PFSK-1 (cell line): ENCODE results near the gene MRPS12.

ENCODE experiments used
- POLR2AphosphoS5 ChIP-seq: IDR thresholded peaks from 2 replicates; pipeline ENCODE4 v1.6.1; 2012; ENCODE audit warnings: low read depth, mild to moderate bottlenecking, control low read depth, low read length, moderate library complexity
- REST ChIP-seq, 2 experiments: IDR thresholded peaks; 2 replicates each; pipeline versions ENCODE4 v1.6.1 to v1.8.0; 2011 to 2012; ENCODE audit warnings: low read depth in 2 of 2, low read length in 2 of 2, control low read depth in 1 of 2, inconsistent platforms in 1 of 2, mild to moderate bottlenecking in 1 of 2, moderate library complexity in 1 of 2; ENCODE audit not compliant: insufficient read depth in 1 of 2
- SIN3A ChIP-seq: IDR thresholded peaks from 2 replicates; pipeline ENCODE4 v1.6.1; 2012; ENCODE audit warnings: mild to moderate bottlenecking, low read length, moderate library complexity, borderline replicate concordance; ENCODE audit not compliant: insufficient read depth
- TAF1 ChIP-seq: IDR thresholded peaks from 2 replicates; pipeline ENCODE4 v1.6.1; 2012; ENCODE audit warnings: low read length, control low read depth, borderline replicate concordance; ENCODE audit not compliant: insufficient read depth

- TF ChIP-seq TAF1: no peak
- no peak for TF ChIP-seq REST (IDR thresholded peaks at IDR 0.05; ENCODE audit: insufficient read depth in 1 of 2, low read depth in 2 of 2, low read length in 2 of 2)
- TF ChIP-seq POLR2AphosphoS5: no peak; the same call in 1 of the 2 replicates
- TF ChIP-seq SIN3A: no peak
Observed at GRCh38 chr19:38932425-38933179, 1.9 kb downstream of the MRPS12 start.
